ENCODE measurements around the gene TBXAS1. TPM values are rescaled to one million over a fixed set of nuclear protein-coding genes. Genes with fewer than 3 reads are reported as not detected.
A peak's percentile ranks its signal among the peaks of the same experiment; 100 is the strongest.

TBXAS1 gene
- polyA plus RNA-seq, 3 donors = 24.4 to 34.5 (median 30.7) TPM

DNA sequence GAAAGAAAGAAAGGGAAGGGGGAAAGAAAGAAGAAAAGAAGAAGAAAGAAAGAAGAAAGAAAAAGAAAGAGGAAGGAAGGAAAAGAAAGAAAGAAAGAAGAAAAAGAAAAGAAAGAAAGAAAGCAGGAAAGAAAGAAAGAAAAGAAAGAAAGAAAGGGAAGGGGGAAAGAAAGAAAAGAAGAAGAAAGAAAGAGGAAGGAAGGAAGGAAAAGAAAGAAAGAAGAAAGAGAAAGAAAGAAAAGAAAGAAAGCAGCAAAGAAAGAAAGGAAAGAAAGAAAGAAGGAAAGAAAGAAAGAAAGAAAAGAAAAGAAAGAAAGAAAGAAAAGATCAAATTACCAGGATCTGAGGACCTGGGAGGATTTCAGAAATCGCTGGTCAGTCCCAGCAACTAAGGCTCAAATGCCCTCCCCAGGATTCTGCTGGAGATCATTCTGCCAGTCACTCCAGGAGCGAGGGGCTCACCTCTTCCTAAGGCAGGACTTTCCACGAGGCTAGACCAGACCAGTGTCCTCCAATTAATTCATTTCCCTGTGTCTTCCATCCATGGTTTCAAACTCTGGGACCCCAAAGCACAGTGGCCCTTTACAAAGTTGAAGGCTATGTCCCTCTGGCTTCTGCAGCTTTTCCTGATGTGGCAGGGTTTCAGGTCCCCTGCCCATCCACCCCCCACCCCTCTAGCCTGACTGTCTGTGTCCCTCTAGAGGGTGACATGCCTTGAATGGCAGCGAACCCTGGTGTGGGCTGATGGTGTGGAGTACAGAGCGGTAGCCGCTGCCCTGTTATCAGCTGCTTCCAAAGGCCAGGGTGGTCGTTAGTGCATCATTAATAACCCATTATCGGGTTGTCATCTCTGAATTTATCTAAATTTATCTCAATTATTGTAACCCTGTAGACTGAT, 155.8 kb downstream of the TBXAS1 start:
- no peak for DNase-seq (ENCODE audit: extremely low read depth in 1 of 11, low read depth in 9 of 11, low spot score in 4 of 11)

DNA sequence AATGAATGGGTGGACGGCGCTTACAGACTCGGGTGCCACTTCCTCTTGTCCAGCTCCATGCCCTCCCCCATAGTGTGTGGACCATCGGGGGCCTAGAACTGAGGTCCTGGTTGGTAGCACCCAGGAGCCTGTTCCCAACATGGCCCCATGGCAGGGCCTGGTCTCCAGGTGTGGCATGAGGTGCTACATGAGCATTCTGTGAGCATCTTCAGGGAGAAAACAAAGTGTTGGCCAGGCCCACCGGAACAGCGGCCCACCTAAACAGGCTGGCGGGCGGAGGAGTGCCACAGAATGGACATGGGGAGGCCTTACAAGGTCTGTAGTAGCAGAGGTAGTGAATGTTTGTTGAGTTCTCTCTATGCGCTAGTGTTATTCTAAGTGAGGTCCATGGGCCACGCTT, 156.7 kb downstream of the TBXAS1 start:
- no peak for DNase-seq (ENCODE audit: extremely low read depth in 1 of 11, low read depth in 9 of 11, low spot score in 4 of 11)

DNA sequence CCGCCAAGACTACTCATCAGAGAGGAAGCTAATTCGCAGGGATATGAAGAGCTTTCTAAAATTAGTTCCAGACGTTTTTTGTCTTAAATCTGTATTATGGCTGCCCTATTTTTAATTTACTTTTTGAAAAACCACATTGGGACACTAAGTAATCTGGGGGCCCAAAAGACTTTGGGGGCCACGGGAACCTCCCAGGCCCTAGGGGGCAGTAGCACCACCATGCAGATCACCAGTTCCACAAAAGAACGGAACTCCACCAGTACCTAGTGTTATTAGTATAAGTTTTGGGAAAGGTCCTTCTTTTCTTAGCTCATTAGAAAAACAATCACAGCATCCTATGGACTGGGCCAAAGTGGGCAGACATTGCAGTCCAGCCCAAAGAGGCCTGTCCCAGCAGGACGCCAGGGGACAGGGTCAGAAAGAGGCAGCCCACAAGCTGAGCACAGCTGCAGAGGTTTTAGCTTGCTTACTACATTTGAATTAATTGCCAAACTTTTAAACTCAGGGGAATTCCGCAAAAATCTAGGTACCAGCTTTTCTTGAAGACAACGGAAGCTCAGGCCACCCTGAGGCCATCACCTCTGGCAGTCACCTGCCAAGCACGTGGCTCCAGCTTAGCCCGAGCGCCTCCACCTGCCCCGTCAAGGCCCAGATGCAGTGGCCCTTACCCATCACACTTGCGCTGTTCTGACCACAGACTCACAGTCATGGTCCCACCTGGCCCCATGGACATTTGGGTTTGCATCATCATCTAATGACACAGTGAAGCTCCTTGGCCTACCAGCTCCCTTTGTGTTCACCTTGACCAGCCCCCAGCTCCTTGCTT, 158.8 kb downstream of the TBXAS1 start:
- no peak for DNase-seq (ENCODE audit: extremely low read depth in 1 of 11, low read depth in 9 of 11, low spot score in 4 of 11)

DNA sequence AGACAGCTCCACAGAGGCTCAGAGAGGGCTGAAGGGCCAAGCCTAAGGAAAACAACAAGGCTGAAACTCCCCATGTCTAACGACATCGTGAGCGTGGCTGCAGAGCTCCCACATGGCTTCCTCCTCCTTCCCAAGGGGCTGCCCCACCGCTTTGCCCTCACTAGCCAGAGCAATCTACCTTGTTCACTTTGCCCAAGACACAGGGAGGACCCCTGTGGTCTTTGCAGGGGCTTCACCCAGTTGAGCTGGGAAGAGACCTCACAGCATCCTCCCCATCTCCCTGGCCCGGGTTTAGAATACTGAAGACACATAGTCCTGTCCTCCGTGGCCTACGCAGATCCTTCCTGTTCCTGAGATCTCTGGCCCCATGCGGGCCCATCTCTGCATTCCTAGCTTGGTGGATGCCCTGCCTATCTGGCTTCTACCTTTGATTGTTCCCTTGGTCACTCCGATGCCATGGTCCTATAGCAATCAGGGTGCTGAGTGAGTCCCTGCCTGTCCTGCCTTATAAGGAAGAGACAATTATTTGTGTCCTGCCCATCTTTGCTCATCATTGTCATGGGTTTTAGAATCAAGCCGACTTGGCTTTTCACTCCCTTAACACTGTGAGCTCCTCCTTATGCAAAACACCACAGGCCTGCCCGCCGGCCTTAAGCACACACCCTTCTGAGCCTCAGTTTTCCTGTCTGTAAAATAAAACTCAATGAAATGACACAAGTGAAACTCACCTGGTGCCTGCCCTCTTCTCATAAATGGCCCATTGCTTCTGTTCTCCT, 160.5 kb downstream of the TBXAS1 start:
- DNase-seq (ENCODE audit: extremely low read depth in 1 of 11, low read depth in 9 of 11, low spot score in 4 of 11) = no peak

DNA sequence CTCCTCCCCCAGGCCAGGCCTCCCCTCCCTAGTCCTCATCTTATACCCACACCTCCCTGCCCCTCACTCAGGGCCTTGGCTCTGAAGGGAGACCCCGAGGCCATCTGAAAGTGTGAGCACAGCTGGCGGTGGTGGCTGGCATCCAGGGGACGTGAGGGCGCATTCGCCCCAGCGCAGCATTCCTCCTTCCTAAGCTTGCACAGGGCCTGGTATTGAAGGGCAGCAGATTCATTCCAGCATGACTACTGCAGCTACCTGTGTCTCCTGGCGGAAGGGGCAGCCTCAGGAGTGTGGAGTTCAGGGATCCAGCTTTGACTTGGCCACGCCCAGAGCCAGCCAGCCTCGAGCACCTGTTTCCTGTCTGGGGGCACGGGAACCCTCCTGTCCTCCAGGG, 161.1 kb downstream of the TBXAS1 start:
- no peak for DNase-seq (ENCODE audit: extremely low read depth in 1 of 11, low read depth in 9 of 11, low spot score in 4 of 11)

DNA sequence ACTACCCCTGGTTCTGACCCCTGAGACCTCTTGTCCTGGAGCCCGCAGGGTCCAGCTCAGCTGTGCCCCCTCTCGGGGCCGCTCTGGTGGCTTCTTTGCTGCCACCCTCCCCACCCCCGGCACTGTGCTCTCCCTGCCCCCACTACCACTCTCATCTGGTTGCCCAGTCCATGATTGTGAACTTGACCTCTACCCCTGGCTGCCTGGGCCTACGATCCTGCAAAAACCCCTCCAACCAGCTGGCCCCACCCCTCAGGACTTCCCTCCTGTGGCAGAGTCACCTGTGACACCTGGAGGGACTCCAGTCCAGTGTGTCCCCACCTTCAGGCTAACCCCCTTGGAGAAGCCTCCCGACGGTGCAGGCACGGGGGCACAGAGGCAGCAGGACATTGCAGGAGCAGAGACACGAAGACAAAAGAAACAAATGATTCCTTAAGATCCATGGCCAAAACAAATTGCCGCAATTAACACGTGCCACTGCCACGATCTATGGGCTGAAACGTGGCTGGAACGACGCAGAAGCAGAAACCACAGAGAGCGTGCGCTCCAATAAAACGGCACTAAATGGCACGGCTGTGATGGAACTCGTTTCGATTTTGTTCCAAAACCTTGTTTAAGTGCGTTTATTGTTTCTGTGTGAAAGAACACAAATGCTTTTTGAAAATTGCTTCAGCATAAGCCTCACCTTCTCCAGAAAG, 161.7 kb downstream of the TBXAS1 start:
- DNase-seq (ENCODE audit: extremely low read depth in 1 of 11, low read depth in 9 of 11, low spot score in 4 of 11) = no peak

DNA sequence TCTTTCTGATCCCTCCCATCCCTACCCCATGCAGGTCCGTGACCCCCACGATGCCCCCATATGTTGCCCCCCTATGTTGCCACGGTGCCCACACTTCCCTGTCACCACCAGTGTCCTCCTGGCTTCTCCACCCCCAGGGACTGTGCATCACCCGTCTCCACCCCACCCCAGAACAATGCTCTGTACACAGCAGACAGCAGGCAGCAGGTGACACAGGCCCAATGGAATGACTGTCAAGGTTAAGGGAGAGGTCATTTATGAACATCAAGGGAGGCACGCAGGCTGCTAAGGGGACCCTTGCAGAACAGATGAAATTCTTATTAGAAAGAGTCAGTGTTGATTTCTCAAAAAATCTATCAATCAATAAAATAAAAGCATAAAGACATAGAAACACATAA, 162.2 kb downstream of the TBXAS1 start:
- DNase-seq (ENCODE audit: extremely low read depth in 1 of 11, low read depth in 9 of 11, low spot score in 4 of 11) = no peak

DNA sequence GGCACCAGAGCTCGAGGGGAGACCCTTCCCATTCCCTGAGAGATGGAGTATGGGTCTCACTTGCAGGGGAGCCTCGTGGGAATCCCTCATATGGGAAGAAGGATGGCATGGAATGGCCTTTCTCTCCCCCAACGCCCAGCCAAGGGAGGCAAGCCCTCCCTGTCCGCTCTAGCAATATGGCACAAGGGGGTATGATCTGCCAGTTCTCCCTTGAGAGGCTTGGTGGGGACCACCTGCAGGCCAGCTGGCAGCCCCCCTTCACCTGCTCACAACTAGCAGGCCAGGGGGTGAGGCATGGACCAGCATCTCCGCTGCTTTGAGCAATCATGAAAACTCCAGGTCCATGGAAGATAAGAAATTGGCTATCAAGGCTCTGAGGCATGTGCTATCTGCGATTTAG, 162.8 kb downstream of the TBXAS1 start:
- DNase-seq (ENCODE audit: extremely low read depth in 1 of 11, low read depth in 9 of 11, low spot score in 4 of 11) = no peak

DNA sequence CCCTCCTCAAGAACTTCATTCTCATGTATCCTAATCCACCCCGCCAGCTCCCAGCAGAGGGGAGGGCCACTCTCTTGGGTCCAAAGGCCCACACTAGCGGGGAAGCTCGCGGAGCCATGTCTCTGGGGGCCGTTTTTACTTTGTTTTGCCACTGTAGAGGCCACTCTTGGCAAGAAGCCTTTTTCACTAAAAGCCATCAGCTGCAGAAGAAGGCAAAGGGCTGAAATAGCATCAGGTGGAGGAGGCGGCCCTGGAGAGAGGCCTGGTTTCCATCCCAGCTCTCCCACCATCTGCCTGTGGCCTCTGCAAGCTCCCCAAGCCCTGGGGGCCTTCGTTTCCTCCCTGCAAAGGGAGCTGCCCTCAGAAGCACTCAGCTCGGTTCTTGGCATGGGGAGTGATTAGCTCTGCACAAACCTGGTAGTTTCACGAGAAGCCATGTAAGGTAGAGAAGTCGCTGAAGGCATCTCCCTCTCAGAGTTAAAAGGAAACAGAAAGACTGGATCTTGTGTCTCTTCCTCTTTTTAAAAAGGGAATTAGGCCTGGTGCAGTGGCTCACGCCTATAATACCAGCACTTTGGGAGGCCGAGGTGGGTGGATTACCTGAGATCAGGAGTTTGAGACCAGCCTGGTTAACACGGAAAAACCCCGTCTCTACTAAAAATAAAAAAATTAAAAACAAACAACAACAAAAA, 163.4 kb downstream of the TBXAS1 start:
- DNase-seq (ENCODE audit: extremely low read depth in 1 of 11, low read depth in 9 of 11, low spot score in 4 of 11) = no peak

DNA sequence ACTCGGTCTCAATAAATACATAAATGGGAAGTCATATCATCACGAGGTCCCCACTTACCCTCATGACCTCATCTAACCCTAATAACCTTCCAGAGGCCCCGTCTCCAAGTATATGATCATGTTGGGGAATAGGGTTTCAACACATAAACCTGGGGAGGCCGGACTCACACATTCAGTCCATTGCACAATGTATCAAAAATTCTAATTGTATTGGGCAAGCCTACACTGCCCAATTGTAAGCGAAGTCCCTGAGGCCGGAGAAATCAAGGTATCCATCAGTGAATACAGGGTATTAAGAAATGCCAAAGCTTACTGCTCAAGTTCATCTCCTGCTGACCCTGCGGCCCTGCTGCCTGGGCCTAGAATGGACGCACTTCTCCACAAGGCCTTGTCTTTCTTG, 164.1 kb downstream of the TBXAS1 start:
- DNase-seq (ENCODE audit: extremely low read depth in 1 of 11, low read depth in 9 of 11, low spot score in 4 of 11) = no peak

DNA sequence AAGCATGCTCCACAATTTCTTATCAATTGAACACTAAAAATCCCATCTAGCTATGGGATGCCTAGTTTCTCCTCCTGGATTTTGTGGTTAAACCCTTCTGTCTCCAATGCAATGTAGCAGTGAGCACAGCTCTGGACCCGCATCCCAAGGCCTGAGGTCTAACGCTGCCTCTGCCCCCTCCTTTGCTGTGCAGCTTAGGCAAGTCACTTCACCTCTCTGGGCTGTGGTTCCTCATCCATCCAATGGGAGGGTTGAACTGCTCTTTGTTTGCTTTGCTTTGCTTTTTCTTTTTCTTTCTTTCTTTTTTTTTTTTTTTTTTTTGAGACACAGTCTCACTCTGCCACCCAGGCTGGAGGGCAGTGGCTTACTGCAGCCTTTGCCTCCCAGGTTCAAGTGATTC, 164.5 kb downstream of the TBXAS1 start:
- no peak for DNase-seq (ENCODE audit: extremely low read depth in 1 of 11, low read depth in 9 of 11, low spot score in 4 of 11)

DNA sequence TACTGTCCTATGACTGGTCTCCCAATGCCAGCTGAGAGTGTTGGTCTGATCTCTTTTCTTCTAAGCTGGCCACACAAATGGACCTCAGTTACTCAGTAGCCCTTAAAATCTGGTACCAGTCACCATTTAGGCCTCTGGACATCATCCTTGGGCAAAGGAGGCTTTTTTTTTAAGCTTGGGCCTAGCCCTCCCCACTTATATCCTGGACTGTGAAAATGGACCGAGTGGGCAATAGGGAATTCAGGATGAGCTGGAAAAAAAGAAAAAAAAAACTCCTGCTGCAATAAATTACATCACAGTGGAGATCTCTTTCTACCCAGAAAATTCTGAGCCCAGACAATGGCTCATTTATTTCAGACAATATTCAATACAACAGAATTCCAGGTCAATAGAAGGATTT, 165.3 kb downstream of the TBXAS1 start:
- no peak for DNase-seq (ENCODE audit: extremely low read depth in 1 of 11, low read depth in 9 of 11, low spot score in 4 of 11)

DNA sequence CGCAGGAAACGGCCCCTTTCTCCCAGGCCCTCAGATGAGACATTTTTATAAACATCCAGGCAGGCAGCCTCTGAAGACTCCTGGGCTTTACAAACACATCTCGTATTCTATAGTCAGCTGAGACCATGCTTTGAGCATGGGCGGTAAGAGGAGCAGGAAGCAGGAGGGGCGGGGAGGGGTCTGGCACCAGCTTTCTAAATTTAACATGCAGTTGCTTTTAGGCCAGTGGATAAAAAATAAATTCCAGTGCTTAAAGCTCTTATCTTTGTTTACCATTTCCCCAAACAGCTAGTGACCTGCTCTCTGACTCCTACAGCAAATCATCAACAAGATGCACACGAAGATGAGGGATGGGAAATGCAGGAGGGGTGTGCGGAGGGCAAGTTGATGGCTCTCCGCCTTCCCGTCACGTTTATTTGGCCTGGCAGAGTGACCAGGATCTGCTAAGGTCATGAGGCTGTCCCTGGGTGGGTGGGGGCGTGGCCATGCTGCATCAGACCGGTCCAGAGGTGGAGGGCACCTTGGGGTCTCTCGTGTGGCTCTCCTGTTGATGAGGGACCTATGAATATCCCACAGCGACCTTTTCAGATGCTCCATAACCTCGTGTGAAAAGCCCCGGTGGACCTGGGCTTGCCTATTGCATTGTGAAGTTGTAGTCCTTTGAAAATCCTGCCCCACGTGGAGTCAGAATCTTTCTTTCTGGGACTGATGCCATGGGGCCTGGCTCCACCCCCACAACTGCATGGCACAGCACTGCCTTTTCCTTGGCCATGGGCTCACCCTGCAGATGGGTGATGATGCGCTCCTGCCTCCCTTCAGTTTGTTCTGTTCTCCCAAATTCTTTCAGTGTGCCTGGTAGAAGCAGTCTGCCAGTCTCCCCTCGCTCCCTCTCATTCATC, 166.2 kb downstream of the TBXAS1 start:
- DNase-seq (ENCODE audit: extremely low read depth in 1 of 11, low read depth in 9 of 11, low spot score in 4 of 11) = peak in 1 of 11 donors; percentile 29

DNA sequence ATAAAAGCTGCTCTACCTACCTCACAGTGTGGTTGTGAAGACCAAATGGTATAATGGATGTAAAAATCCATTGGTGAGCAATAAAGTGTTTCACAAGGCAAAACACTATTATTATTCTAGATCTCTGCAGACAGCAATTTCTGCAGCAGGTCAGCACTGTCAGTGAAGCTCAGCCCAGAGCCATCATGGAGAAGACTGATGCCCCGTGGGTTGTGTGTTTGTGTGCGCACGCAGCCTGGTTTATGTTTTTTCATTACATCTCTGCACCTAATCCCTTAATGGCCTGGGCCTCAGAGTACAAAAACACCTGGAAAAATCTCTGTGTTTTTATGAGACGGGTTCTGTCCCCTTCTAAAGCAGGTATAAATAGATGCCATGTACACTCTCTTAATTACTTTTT, 169.5 kb downstream of the TBXAS1 start:
- DNase-seq (ENCODE audit: extremely low read depth in 1 of 11, low read depth in 9 of 11, low spot score in 4 of 11) = no peak

DNA sequence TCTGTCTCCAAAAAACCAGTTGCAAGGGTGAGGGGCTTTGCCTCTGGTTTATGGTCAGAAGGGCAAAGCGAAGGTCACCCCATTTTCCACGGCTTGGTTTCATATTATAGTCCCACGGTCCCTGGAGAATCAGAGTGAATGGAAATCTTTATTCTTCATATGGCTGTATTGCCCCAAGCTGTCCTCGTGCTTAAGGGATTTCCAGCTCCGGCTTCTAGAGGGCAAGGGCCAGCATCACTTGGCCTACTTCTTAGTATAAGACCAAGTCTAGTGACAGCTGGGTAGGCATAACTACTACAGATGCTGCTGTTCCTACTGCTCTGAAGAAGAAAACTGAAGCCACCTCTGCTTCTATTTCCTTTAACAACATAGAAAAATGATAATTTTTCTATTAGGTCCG, 170.5 kb downstream of the TBXAS1 start:
- no peak for DNase-seq (ENCODE audit: extremely low read depth in 1 of 11, low read depth in 9 of 11, low spot score in 4 of 11)

DNA sequence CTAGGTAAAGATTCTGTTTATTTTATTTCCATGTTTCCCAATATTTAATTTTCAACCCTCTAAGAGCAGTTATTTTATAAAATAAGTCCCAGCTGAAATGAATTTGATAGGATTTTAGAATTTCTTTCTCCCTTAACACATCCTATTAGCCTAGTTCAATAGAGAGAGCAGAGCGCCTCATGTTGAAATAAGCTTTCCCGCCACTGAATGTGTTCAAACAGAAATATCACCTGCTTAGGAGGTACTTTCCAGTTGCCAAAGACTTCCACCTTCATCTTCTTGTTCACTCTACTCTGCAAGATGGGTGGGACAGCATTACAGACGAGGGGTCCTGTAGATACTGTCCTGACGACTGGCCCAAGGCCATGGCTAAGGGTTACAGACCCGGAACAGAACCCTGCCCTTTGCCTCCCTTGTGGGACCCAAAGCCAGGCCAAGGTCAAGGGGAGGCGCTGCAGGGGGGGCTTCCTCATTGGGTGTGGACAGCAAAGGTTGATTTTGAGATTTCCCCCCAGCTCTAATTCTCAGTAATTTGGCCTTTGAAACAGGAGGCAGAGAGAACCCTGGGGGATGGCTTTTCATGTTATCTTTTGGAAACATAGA, 171.7 kb downstream of the TBXAS1 start:
- no peak for DNase-seq (ENCODE audit: extremely low read depth in 1 of 11, low read depth in 9 of 11, low spot score in 4 of 11)

DNA sequence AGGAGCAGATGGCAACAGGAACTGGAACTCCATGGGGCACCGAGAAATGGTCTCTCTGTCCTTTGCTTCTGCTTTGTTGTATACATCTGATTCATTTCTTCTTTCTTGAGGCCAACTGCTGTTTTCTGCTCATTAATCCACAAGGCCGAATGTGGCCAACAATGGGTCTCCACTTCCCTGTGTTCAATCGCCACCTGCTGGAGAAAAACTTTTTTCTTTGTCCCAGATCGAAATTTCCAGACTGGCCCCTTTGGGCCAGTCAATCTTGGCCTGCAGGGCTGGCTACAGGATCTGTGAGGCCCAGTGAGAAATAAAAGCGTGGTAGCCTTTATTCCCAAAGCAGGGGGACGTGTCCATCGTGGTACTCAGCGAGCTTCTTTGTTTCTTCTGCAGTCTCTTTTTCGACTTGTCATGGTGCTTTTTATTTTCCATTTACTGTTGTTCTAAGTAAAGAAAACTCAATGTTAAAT, 174.9 kb downstream of the TBXAS1 start:
- peak in 7 of 11 donors; percentile 28 to 52 (median 33) for DNase-seq (ENCODE audit: extremely low read depth in 1 of 11, low read depth in 9 of 11, low spot score in 4 of 11)

Measured in renal cortex interstitium (tissue), 11 donors.